Endothelial cell of umbilical vein (primary cell): Measurements from ENCODE around the gene CENPU. TPM values are rescaled to one million over a fixed set of nuclear protein-coding genes. Genes with fewer than 3 reads are reported as not detected.
"Not testable (repeated sequence)": the region's sequence is repeated elsewhere in the genome, so short reads cannot be mapped to it uniquely, and the experiment has no call there.

Source experiments
- BruUV-seq: library from RNA; stranded (reverse); fragments of 400-500 nt; replicated peaks from 2 replicates; lab custom pipeline; 2021; lab: Mats Ljungman, UMichigan
- CTCF ChIA-PET: fragments of 300-600, 350-600 bp; sonication (Branson Sonifier 250); formaldehyde crosslinking; loops from one replicate; lab custom pipeline; 2021; ENCODE audit warnings: antibody characterized with exemption, inconsistent platforms; lab: Charles Lee
- POLR2A ChIA-PET: fragments of 300-600, 350-600 bp; sonication (Branson Sonifier 250); formaldehyde crosslinking; loops from one replicate; lab custom pipeline; 2021; ENCODE audit warnings: antibody characterized with exemption, inconsistent platforms; lab: Charles Lee
- DNase-seq: peaks from one replicate; pipeline ENCODE4 v3.0.0-alpha.2; 2011; ENCODE audit warnings: low read depth, low spot score
- FAIRE-seq: peaks from 2 replicates; lab custom pipeline; 2011; peaks lifted over from hg19 to GRCh38; lab: Jason Lieb, UNC
- H2AFZ ChIP-seq: 2 replicates; pipeline ENCODE4 v1.6.0; 2012; ENCODE audit warnings: low read depth, low read length, control low read depth, inconsistent platforms
- H3K27ac ChIP-seq: 2 replicates; pipeline ENCODE4 v1.5.1; 2011; ENCODE audit warnings: low read depth, mild to moderate bottlenecking, control low read depth, low read length, moderate library complexity; ENCODE audit not compliant: insufficient read depth
- H3K27me3 ChIP-seq, 2 experiments: 2 replicates each; pipeline versions ENCODE4 v1.6.0 to v1.6.1; 2011; ENCODE audit warnings: low read length in 2 of 2, mixed read lengths in 1 of 2; ENCODE audit not compliant: control insufficient read depth in 2 of 2, insufficient read depth in 2 of 2
- H3K36me3 ChIP-seq, 2 experiments: 2 replicates in 1 of 2; 3 replicates in 1 of 2; pipeline ENCODE4 v1.5.1; 2011; ENCODE audit warnings: low read length in 2 of 2, mild to moderate bottlenecking in 1 of 2, moderate library complexity in 1 of 2; ENCODE audit not compliant: control insufficient read depth in 2 of 2, insufficient read depth in 2 of 2; ENCODE audit errors: extremely low read depth in 1 of 2
- H3K4me1 ChIP-seq: 3 replicates; pipeline ENCODE4 v1.5.1; 2011; ENCODE audit warnings: mild to moderate bottlenecking, low read length; ENCODE audit not compliant: control insufficient read depth, insufficient read depth; ENCODE audit errors: extremely low read depth
- H3K4me2 ChIP-seq: 2 replicates; pipeline ENCODE4 v1.6.1; 2011; ENCODE audit warnings: low read length, control low read depth, mixed read lengths; ENCODE audit not compliant: insufficient read depth
- H3K4me3 ChIP-seq, 3 experiments: fragments of 200-600 bp in 1 of 3; sonication (generic), shearing (Covaris generic) in 1 of 3; replicated peaks in 1 of 3; 2 replicates each; pipeline ENCODE4 v1.5.1; 2011 to 2016; ENCODE audit warnings: control low read depth in 3 of 3, low read length in 3 of 3, mild to moderate bottlenecking in 2 of 3, inconsistent platforms in 1 of 3, low read depth in 1 of 3, moderate library complexity in 1 of 3; ENCODE audit not compliant: insufficient read depth in 1 of 3
- H3K79me2 ChIP-seq: 2 replicates; pipeline ENCODE4 v1.6.0; 2012; ENCODE audit warnings: low read length, inconsistent platforms; ENCODE audit not compliant: control insufficient read depth, insufficient read depth
- H3K9ac ChIP-seq: replicated peaks from 2 replicates; pipeline ENCODE3; 2011; ENCODE audit warnings: low read length, control low read depth; ENCODE audit not compliant: insufficient read depth; ENCODE audit errors: extremely low read depth
- H3K9me1 ChIP-seq: replicated peaks from 3 replicates; pipeline ENCODE4 v1.6.0; 2011; ENCODE audit warnings: mild to moderate bottlenecking, low read length; ENCODE audit not compliant: control insufficient read depth, insufficient read depth; ENCODE audit errors: extremely low read depth
- H3K9me3 ChIP-seq: replicated peaks from 2 replicates; pipeline ENCODE4 v1.5.1; 2012; ENCODE audit warnings: low read length, inconsistent platforms; ENCODE audit not compliant: control insufficient read depth, insufficient read depth
- H4K20me1 ChIP-seq: replicated peaks from 2 replicates; pipeline ENCODE3; 2011; ENCODE audit warnings: mild to moderate bottlenecking, low read length; ENCODE audit not compliant: control insufficient read depth, insufficient read depth; ENCODE audit errors: extremely low read depth
- CTCF ChIP-seq, 2 donors: IDR thresholded peaks; 1 replicate in 1 of 2; 2 replicates in 1 of 2; pipeline ENCODE4 v1.5.1; 2011; ENCODE audit warnings: low read length in 2 of 2, mild to moderate bottlenecking in 2 of 2, moderate library complexity in 2 of 2, control low read depth in 1 of 2, inconsistent platforms in 1 of 2, low read depth in 1 of 2; ENCODE audit not compliant: insufficient read depth in 1 of 2; ENCODE audit errors: extremely low read depth in 1 of 2
- EZH2 ChIP-seq: IDR thresholded peaks from 2 replicates; pipeline ENCODE4 v1.6.1; 2012; ENCODE audit warnings: borderline replicate concordance, low read depth, mild to moderate bottlenecking, moderate library complexity, low read length, inconsistent platforms; ENCODE audit not compliant: severe bottlenecking
- MAX ChIP-seq: IDR thresholded peaks from 2 replicates; pipeline ENCODE4 v1.6.1; 2011; ENCODE audit not compliant: insufficient read depth, insufficient read length
- dilution Hi-C: fragments of 300-500 bp; cut with MboI; formaldehyde crosslinking; loops from one replicate; pipeline ENCODE4 v1.15.0; 2019; ENCODE audit warnings: low sequenced_read_pairs; ENCODE audit not compliant: extremely low pct_ligation_motif_present
- intact Hi-C: fragments of 100-400 bp; cut with micrococcal nuclease; formaldehyde crosslinking; loops from one replicate; pipeline ENCODE4 v1.10.0; 2022
- polyA plus RNA-seq, 4 experiments: library from polyadenylated mRNA; depleted of rRNA in 3 of 4; stranded (reverse) in 3 of 4; unstranded in 1 of 4; fragments of >200 nt; gene quantifications; 2 replicates each; pipeline versions ENCODE4 v1.2.1 to v1.2.3, GENCODE V29; 2011 to 2012; ENCODE audit warnings: missing spikeins in 1 of 4
- total RNA-seq: library from RNA; stranded (reverse); gene quantifications from 2 replicates; pipeline ENCODE4 v1.2.3, GENCODE V29; 2021

Gene CENPU
- total and polyA plus RNA-seq, 2 donors (not counting 3 experiments of a cell fraction or from before 2014, with no cell fraction given), result 7.0 to 37.9 TPM

- Histone ChIP-seq H3K4me1 (peaks cover 6% of the 10 kb centered on the region), H3K79me2 (no peaks in the 10 kb centered on the region), H3K27ac (no peak overlapping the region), H3K9me1 (no peaks in the 10 kb centered on the region), H3K27me3 (no peaks in the 10 kb centered on the region), H2AFZ (no peak overlapping the region), H3K4me3 (no peak overlapping the region), H3K4me2 (no peak overlapping the region), H3K36me3 (no peaks in the 10 kb centered on the region), H3K9ac (no peak overlapping the region), H4K20me1 (no peaks in the 10 kb centered on the region), H3K9me3 (no peaks in the 10 kb centered on the region)
- BruUV-seq, result no TSS peak
- CTCF ChIA-PET, result no interaction called here
- DNase-seq (no peak), FAIRE-seq (no peak)
- dilution Hi-C loops (no loop called here), intact Hi-C loops (no loop called here)
- TF ChIP-seq CTCF (IDR thresholded peaks at IDR 0.05; ENCODE audit: extremely low read depth in 1 of 2, insufficient read depth in 1 of 2, low read depth in 1 of 2, low read length in 2 of 2) (no peak), MAX (no peak), EZH2 (no peak)
- POLR2A ChIA-PET, result no interaction called here
Observed at GRCh38 chr4:184660978-184661377, 72.9 kb downstream of the CENPU start.

GRCh38 chr4:184657820-184658219 lies 76.1 kb downstream of the CENPU start:
- H4K20me1 ChIP-seq, H3K9me1 ChIP-seq, H3K27ac ChIP-seq, POLR2A ChIA-PET, H3K9ac ChIP-seq, CTCF ChIA-PET, H3K36me3 ChIP-seq, dilution Hi-C loops, H2AFZ ChIP-seq, H3K27me3 ChIP-seq, H3K4me2 ChIP-seq, DNase-seq, H3K4me3 ChIP-seq, H3K79me2 ChIP-seq, H3K4me1 ChIP-seq, H3K9me3 ChIP-seq, FAIRE-seq, BruUV-seq: not testable (repeated sequence)
- intact Hi-C loops, result loop anchor here (10.0 kb wide), 1 partner anchor 347 kb away; no protein-coding TSS in a partner anchor
